ENCODE measurements around the gene FBXO47.

GRCh38 chr17:38886643-38887010, 80.6 kb downstream of the FBXO47 start:
- TF ChIP-seq ARNT (IDR thresholded peaks at IDR 0.05), result no peak
- TF ChIP-seq SUZ12 (IDR thresholded peaks at IDR 0.05), result no peak

Data from HEK293T (cell line).